Endodermal cell (in vitro differentiated cells): ENCODE results near the gene CCDC91. TPM values are rescaled to one million over a fixed set of nuclear protein-coding genes. Genes with fewer than 3 reads are reported as not detected.
"Not testable (repeated sequence)": the region's sequence is repeated elsewhere in the genome, so short reads cannot be mapped to it uniquely, and the experiment has no call there.

Experiments
- DNase-seq: peaks from one replicate; pipeline ENCODE4 v3.0.0-alpha.2; 2017
- H3K27ac ChIP-seq: 2 replicates; pipeline ENCODE4 v1.5.1; 2013; ENCODE audit warnings: mild to moderate bottlenecking, low read depth, low read length, moderate library complexity
- H3K27me3 ChIP-seq: 2 replicates; pipeline ENCODE4 v1.6.1; 2013; ENCODE audit warnings: mild to moderate bottlenecking, low read length, moderate library complexity; ENCODE audit not compliant: insufficient read depth, control insufficient read depth, poor library complexity, severe bottlenecking
- H3K36me3 ChIP-seq: 2 replicates; pipeline ENCODE4 v1.7.0; 2013; ENCODE audit warnings: mild to moderate bottlenecking, low read length, moderate library complexity; ENCODE audit not compliant: control insufficient read depth, insufficient read depth
- H3K4me1 ChIP-seq: one replicate; pipeline ENCODE4 v1.7.0; 2013; ENCODE audit warnings: low read length; ENCODE audit not compliant: control insufficient read depth, insufficient read depth
- H3K4me3 ChIP-seq: 2 replicates; pipeline ENCODE4 v1.5.1; 2013; ENCODE audit warnings: mild to moderate bottlenecking, low read length, moderate library complexity
- H3K9ac ChIP-seq: 2 replicates; pipeline ENCODE4 v1.6.1; 2013; ENCODE audit warnings: mild to moderate bottlenecking, low read length, moderate library complexity; ENCODE audit not compliant: poor library complexity, severe bottlenecking; ENCODE audit errors: extremely low read depth
- H3K9me3 ChIP-seq: 2 replicates; pipeline ENCODE4 v1.6.1; 2013; ENCODE audit warnings: mild to moderate bottlenecking, low read length, moderate library complexity; ENCODE audit not compliant: control insufficient read depth
- H3K27ac Mint-ChIP-seq: 2 replicates; pipeline ENCODE4 v1.8.0; 2020; ENCODE audit warnings: mixed read lengths
- H3K27me3 Mint-ChIP-seq: 2 replicates; pipeline ENCODE4 v1.8.0; 2021; ENCODE audit warnings: mild to moderate bottlenecking, mixed read lengths; ENCODE audit not compliant: insufficient read depth
- H3K36me3 Mint-ChIP-seq: 2 replicates; pipeline ENCODE4 v1.8.0; 2020; ENCODE audit warnings: low read depth, mixed read lengths
- H3K4me1 Mint-ChIP-seq: 2 replicates; pipeline ENCODE4 v1.8.0; 2020; ENCODE audit warnings: mixed read lengths
- H3K4me3 Mint-ChIP-seq: 2 replicates; pipeline ENCODE4 v1.8.0; 2020; ENCODE audit warnings: mild to moderate bottlenecking, moderate library complexity, mixed read lengths
- H3K9me3 Mint-ChIP-seq: 2 replicates; pipeline ENCODE4 v1.8.0; 2020; ENCODE audit warnings: mild to moderate bottlenecking, mixed read lengths
- WGBS, 2 experiments: methylation state at CpG; one replicate each; pipeline versions ENCODE4 v1.1.5 to v1.1.7; 2013; ENCODE audit warnings: missing lambda C conversion rate in 2 of 2, mixed read lengths in 1 of 2; ENCODE audit not compliant: insufficient coverage in 1 of 2, insufficient read length in 1 of 2; 5-methylcytosine and 5-hydroxymethylcytosine counted together
- total RNA-seq, 2 donors: library from RNA; stranded (reverse); fragmentation: NEBNext Ultra II Directional in 1 of 2; extraction: Animal tissue kit (Norgen Biotek cat#: 25700) in 1 of 2; gene quantifications; 2 replicates in 1 of 2; 3 replicates in 1 of 2; pipeline ENCODE4 v1.2.1, GENCODE V29; 2021
- TF ChIP-seq, protein P1 (sequence below): fragments of 200-600 bp; sonication (generic); conservative IDR thresholded peaks from 2 replicates; pipeline ENCODE4 v1.5.0; 2021; ENCODE audit warnings: antibody characterized with exemption, mild to moderate bottlenecking

The CCDC91 gene
- total RNA-seq, 2 donors from 2014 or later: 25.3 to 45.7 TPM

DNA sequence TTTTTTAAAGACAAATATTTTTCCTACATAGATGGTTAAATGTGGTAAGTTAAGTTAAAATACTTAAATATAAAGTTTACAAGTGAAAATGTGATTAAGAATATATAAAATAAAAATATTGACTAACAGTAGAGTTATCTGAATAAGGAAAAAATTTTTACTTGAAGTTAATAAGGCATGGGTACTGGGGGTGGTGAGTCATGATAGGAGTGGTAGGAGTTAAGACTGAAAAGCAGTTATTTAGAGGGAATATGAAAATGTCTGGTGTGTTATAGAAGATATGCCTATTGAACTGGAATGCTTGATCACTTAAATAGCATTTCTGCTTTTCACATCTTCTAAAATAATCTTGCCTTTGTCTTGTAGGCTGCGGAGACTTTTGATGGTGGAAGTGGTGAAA is 68.7 kb downstream of the CCDC91 start:
- no peak overlapping the region for H3K27ac ChIP-seq
- H3K36me3 ChIP-seq: no peaks in the 10 kb centered on the region
- H3K9ac ChIP-seq: no peak overlapping the region
- H3K27me3 ChIP-seq: no peaks in the 10 kb centered on the region
- Mint-ChIP-seq H3K4me1 (peaks cover 26% of the 10 kb centered on the region), H3K4me3 (no peak overlapping the region), H3K36me3 (peaks cover 4% of the 10 kb centered on the region), H3K9me3 (no peaks in the 10 kb centered on the region), H3K27ac (no peak overlapping the region), H3K27me3 (no peaks in the 10 kb centered on the region)
- TF ChIP-seq, protein P1, sequence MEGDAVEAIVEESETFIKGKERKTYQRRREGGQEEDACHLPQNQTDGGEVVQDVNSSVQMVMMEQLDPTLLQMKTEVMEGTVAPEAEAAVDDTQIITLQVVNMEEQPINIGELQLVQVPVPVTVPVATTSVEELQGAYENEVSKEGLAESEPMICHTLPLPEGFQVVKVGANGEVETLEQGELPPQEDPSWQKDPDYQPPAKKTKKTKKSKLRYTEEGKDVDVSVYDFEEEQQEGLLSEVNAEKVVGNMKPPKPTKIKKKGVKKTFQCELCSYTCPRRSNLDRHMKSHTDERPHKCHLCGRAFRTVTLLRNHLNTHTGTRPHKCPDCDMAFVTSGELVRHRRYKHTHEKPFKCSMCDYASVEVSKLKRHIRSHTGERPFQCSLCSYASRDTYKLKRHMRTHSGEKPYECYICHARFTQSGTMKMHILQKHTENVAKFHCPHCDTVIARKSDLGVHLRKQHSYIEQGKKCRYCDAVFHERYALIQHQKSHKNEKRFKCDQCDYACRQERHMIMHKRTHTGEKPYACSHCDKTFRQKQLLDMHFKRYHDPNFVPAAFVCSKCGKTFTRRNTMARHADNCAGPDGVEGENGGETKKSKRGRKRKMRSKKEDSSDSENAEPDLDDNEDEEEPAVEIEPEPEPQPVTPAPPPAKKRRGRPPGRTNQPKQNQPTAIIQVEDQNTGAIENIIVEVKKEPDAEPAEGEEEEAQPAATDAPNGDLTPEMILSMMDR: no peak
- H3K4me1 ChIP-seq: peaks cover 4% of the 10 kb centered on the region
- H3K9me3 ChIP-seq: no peaks in the 10 kb centered on the region
- no peak overlapping the region for H3K4me3 ChIP-seq
- no peak for DNase-seq
- 100% methylated on average over 1 of the region's 1 CpG; no CpG with 5 or more reads in 1 of the 2 experiments for WGBS, 2 experiments

GRCh38 chr12:28265435-28266042 is 75.3 kb downstream of the CCDC91 start:
- no peak for DNase-seq
- H3K4me3 Mint-ChIP-seq: no peak overlapping the region
- WGBS, 2 experiments: 89 to 100% methylated on average over 1 to 2 of the region's 2 CpGs
- H3K4me1 ChIP-seq: peaks cover 4% of the 10 kb centered on the region
- H3K9me3 Mint-ChIP-seq: peaks cover 4% of the 10 kb centered on the region
- no peak overlapping the region for H3K4me3 ChIP-seq
- H3K36me3 Mint-ChIP-seq: peaks cover 18% of the 10 kb centered on the region
- H3K9ac ChIP-seq: no peak overlapping the region
- TF ChIP-seq, protein P1: no peak
- no peak overlapping the region for H3K27ac ChIP-seq
- H3K27ac Mint-ChIP-seq: no peak overlapping the region
- H3K27me3 ChIP-seq: no peaks in the 10 kb centered on the region
- peaks cover 24% of the 10 kb centered on the region for H3K4me1 Mint-ChIP-seq
- H3K27me3 Mint-ChIP-seq: no peaks in the 10 kb centered on the region
- H3K36me3 ChIP-seq: no peaks in the 10 kb centered on the region
- H3K9me3 ChIP-seq: no peaks in the 10 kb centered on the region

DNA sequence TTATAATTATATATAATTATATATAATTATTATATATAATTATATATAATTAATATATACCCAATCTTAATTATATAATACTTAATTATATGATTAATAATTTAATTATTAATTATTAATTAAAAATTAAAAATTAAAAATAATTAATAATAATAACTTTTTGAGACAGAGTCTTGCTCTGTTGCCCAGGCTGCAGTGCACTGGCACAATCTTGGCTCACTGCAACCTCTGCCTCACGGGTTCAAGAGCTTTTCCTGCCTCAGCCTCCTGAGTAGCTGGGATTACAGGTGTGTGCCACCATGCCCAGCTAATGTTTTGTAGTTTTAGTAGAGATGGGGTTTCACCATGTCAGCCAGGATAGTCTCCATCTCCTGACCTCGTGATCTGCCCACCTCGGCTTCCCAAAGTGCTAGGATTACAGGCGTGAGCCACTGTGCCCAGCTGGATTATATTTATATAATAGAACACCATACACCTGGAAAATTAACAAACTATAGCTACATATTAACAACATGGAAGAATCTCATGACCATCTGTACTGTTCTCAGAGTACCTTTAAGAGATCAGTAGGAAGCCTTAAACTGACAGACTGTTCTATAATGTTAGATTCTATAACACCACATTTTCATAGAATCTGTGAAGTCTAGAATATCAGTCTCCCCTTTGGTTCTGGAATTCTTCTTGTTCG is 77.8 kb downstream of the CCDC91 start:
- peaks cover 36% of the 10 kb centered on the region for H3K36me3 Mint-ChIP-seq
- not testable (repeated sequence) for H3K4me1 ChIP-seq, H3K27me3 ChIP-seq, H3K4me3 Mint-ChIP-seq, H3K9ac ChIP-seq, H3K4me3 ChIP-seq, H3K36me3 ChIP-seq, DNase-seq, H3K27ac Mint-ChIP-seq, H3K27ac ChIP-seq, H3K4me1 Mint-ChIP-seq, H3K27me3 Mint-ChIP-seq
- H3K9me3 ChIP-seq: peaks cover 10% of the 10 kb centered on the region
- WGBS, 2 experiments: 90 to 93% methylated on average over 2 to 5 of the region's 5 CpGs
- H3K9me3 Mint-ChIP-seq: peaks cover 24% of the 10 kb centered on the region
